GM12878 (cell line): Measurements from ENCODE around the gene CCDC197. TPM values are rescaled to one million over a fixed set of nuclear protein-coding genes. Genes with fewer than 3 reads are reported as not detected.

Experiments used
- CEBPB ChIP-seq, 2 experiments: fragments of 150-350 bp in 1 of 2; IDR thresholded peaks; 2 replicates each; pipeline ENCODE4 v1.6.1; 2012 to 2014; ENCODE audit warnings: low read depth in 2 of 2, low read length in 2 of 2, borderline replicate concordance in 1 of 2, inconsistent platforms in 1 of 2
- CHD1 ChIP-seq: IDR thresholded peaks from 2 replicates; pipeline ENCODE4 v1.6.1; 2012; ENCODE audit warnings: low read depth, low read length, improper control_type of control experiment
- CHD4 ChIP-seq: fragments of 200-600 bp; sonication (generic); IDR thresholded peaks from 2 replicates; pipeline ENCODE4 v1.6.1; 2016; ENCODE audit warnings: mild to moderate bottlenecking
- CUX1 ChIP-seq: IDR thresholded peaks from 2 replicates; pipeline ENCODE4 v1.6.1; 2012; ENCODE audit warnings: improper control_type of control experiment, low read depth, low read length; ENCODE audit not compliant: insufficient replicate concordance
- FOS ChIP-seq: IDR thresholded peaks from 3 replicates; pipeline ENCODE4 v1.6.1; 2011; ENCODE audit warnings: borderline replicate concordance; ENCODE audit not compliant: insufficient read length; ENCODE audit errors: extremely low read depth
- KDM1A ChIP-seq: fragments of 200-600 bp; sonication (generic); IDR thresholded peaks from 2 replicates; pipeline ENCODE4 v1.6.1; 2016; ENCODE audit warnings: borderline replicate concordance
- KLF5 ChIP-seq: fragments of 450-650 bp; IDR thresholded peaks from 2 replicates; pipeline ENCODE4 v1.6.1; 2014; ENCODE audit warnings: mild to moderate bottlenecking; ENCODE audit not compliant: partially characterized antibody
- MEF2A ChIP-seq: IDR thresholded peaks from 2 replicates; pipeline ENCODE4 v1.6.1; 2011; ENCODE audit warnings: low read depth, mild to moderate bottlenecking, low read length, moderate library complexity; ENCODE audit not compliant: insufficient read depth
- MEF2B ChIP-seq: fragments of 450-650 bp; IDR thresholded peaks from 2 replicates; pipeline ENCODE4 v1.6.1; 2018; ENCODE audit warnings: mild to moderate bottlenecking, moderate library complexity; ENCODE audit not compliant: partially characterized antibody, poor library complexity, severe bottlenecking
- NFXL1 ChIP-seq: fragments of 450-650 bp; IDR thresholded peaks from 2 replicates; pipeline ENCODE4 v1.6.1; 2017; ENCODE audit warnings: antibody characterized with exemption, mild to moderate bottlenecking, borderline replicate concordance
- PKNOX1 ChIP-seq: fragments of 450-650 bp; IDR thresholded peaks from 2 replicates; pipeline ENCODE4 v1.6.1; 2016; ENCODE audit warnings: mild to moderate bottlenecking
- POLR2AphosphoS2 ChIP-seq: IDR thresholded peaks from 2 replicates; pipeline ENCODE4 v1.6.1; 2011; ENCODE audit warnings: low read depth, mild to moderate bottlenecking, low read length, improper control_type of control experiment, moderate library complexity
- RAD21 ChIP-seq: IDR thresholded peaks from 2 replicates; pipeline ENCODE4 v1.6.1; 2011; ENCODE audit warnings: mild to moderate bottlenecking, low read depth, low read length, moderate library complexity; ENCODE audit not compliant: insufficient read depth
- RB1 ChIP-seq: fragments of 450-650 bp; formaldehyde crosslinking; IDR thresholded peaks from 2 replicates; pipeline ENCODE4 v1.6.1; 2017; ENCODE audit warnings: mild to moderate bottlenecking, borderline replicate concordance
- RFX5 ChIP-seq: IDR thresholded peaks from 2 replicates; pipeline ENCODE4 v1.6.1; 2011; ENCODE audit warnings: low read depth, low read length, improper control_type of control experiment
- TAF1 ChIP-seq: IDR thresholded peaks from 2 replicates; pipeline ENCODE4 v1.6.1; 2011; ENCODE audit warnings: mild to moderate bottlenecking, low read depth, low read length, borderline replicate concordance
- USF2 ChIP-seq: IDR thresholded peaks from 2 replicates; pipeline ENCODE4 v1.6.1; 2011; ENCODE audit warnings: low read depth, low read length, improper control_type of control experiment, borderline replicate concordance
- YY1 ChIP-seq: IDR thresholded peaks from 2 replicates; pipeline ENCODE4 v1.6.1; 2011; ENCODE audit warnings: low read depth, mild to moderate bottlenecking, low read length
- ZNF622 ChIP-seq: fragments of 450-650 bp; IDR thresholded peaks from 2 replicates; pipeline ENCODE4 v1.6.1; 2017; ENCODE audit warnings: mild to moderate bottlenecking, inconsistent platforms
- polyA plus RNA-seq, 11 experiments: library from polyadenylated mRNA; depleted of rRNA in 4 of 11; unstranded in 6 of 11; stranded (reverse) in 5 of 11; fragments of >200 nt; fragmentation: Nextera tagmentation in 4 of 11; fragmentation: Illumina TruSeq in 1 of 11; extraction: Ambion mirVana in 4 of 11; extraction: Trizol in 1 of 11; gene quantifications; 1 replicate in 1 of 11; 2 replicates in 10 of 11; pipeline versions ENCODE4 v1.2.1 to v1.2.3, GENCODE V29; 2011 to 2016; ENCODE audit warnings: inconsistent platforms in 2 of 11, missing spikeins in 2 of 11, low read depth in 1 of 11
- total RNA-seq, 4 experiments: library from RNA; depleted of rRNA in 3 of 4; stranded (reverse); fragments of >200 nt in 3 of 4; fragmentation: Illumina TruSeq in 1 of 4; extraction: Trizol in 1 of 4; gene quantifications; 2 replicates each; pipeline versions ENCODE4 v1.2.1 to v1.2.3, GENCODE V29; 2013 to 2021
- TF ChIP-seq, protein P1 (sequence below): IDR thresholded peaks from 2 replicates; pipeline ENCODE4 v1.6.1; 2012; ENCODE audit warnings: mild to moderate bottlenecking, low read depth, low read length

CCDC197 gene
- total and polyA plus RNA-seq, 10 of the 15 experiments (the other 5 are each of a cell fraction or from before 2014, with no cell fraction given), result 0.12 TPM; not detected in 9

DNA sequence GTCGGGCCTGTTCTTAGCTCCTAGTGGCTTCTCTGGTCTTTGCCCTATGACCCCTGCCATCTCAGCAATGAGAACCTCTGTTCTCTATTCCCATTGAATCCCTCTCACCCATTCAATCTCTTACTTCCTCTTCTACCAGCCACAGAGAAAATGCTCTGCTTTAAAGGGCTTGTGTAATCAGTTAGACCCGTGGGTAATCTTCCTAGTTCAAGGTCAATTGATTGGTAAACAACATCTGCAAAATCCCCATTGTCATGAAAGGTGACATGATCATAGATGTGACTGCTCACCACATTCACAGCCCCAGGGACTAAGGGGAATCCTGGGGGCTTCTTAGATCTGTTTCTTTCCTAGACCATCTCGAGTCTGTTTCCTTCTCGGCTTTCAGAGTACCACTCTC is 7.2 kb upstream of the CCDC197 start (continued):
- TF ChIP-seq CUX1 (peak; percentile 96), RB1 (no peak), KLF5 (no peak), YY1 (no peak), CEBPB (IDR thresholded peaks at IDR 0.05; ENCODE audit: borderline replicate concordance in 1 of 2, low read depth in 2 of 2, low read length in 2 of 2) (no peak), PKNOX1 (peak; percentile 51), CHD1 (no peak), USF2 (no peak), FOS (no peak), MEF2B (peak; percentile 95), MEF2A (no peak), ZNF622 (no peak), POLR2AphosphoS2 (no peak), RFX5 (no peak), CHD4 (no peak), NFXL1 (no peak), RAD21 (no peak), KDM1A (no peak), TAF1 (no peak)
- TF ChIP-seq, protein P1, sequence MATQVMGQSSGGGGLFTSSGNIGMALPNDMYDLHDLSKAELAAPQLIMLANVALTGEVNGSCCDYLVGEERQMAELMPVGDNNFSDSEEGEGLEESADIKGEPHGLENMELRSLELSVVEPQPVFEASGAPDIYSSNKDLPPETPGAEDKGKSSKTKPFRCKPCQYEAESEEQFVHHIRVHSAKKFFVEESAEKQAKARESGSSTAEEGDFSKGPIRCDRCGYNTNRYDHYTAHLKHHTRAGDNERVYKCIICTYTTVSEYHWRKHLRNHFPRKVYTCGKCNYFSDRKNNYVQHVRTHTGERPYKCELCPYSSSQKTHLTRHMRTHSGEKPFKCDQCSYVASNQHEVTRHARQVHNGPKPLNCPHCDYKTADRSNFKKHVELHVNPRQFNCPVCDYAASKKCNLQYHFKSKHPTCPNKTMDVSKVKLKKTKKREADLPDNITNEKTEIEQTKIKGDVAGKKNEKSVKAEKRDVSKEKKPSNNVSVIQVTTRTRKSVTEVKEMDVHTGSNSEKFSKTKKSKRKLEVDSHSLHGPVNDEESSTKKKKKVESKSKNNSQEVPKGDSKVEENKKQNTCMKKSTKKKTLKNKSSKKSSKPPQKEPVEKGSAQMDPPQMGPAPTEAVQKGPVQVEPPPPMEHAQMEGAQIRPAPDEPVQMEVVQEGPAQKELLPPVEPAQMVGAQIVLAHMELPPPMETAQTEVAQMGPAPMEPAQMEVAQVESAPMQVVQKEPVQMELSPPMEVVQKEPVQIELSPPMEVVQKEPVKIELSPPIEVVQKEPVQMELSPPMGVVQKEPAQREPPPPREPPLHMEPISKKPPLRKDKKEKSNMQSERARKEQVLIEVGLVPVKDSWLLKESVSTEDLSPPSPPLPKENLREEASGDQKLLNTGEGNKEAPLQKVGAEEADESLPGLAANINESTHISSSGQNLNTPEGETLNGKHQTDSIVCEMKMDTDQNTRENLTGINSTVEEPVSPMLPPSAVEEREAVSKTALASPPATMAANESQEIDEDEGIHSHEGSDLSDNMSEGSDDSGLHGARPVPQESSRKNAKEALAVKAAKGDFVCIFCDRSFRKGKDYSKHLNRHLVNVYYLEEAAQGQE, result no peak
